GM12878 (cell line): ENCODE data around the gene CAV1. TPM values are rescaled to one million over a fixed set of nuclear protein-coding genes. Genes with fewer than 3 reads are reported as not detected.

Experiments used
- ATAC-seq: fragments of 200-7000 bp; cut with Tn5 transposase; 3 replicates; pipeline ENCODE4 v1.9.1; 2020; ENCODE audit warnings: mild to moderate bottlenecking, moderate library complexity
- BruUV-seq: library from RNA; stranded (reverse); fragments of 400-500 nt; replicated peaks from 2 replicates; lab custom pipeline; 2021; lab: Mats Ljungman, UMichigan
- CTCF ChIA-PET: fragments of 300-600 bp; sonication (Branson Sonifier 250); formaldehyde crosslinking; extraction: SDS; loops from one replicate; lab custom pipeline; 2021; ENCODE audit warnings: inconsistent platforms; lab: Yijun Ruan, JAX
- POLR2A ChIA-PET: fragments of 350-600 bp; formaldehyde crosslinking; extraction: SDS; loops from one replicate; lab custom pipeline; 2021; ENCODE audit warnings: inconsistent platforms; lab: Charles Lee
- RAD21 ChIA-PET: fragments of 300-600 bp; sonication (Branson Sonifier 250); formaldehyde crosslinking; loops from one replicate; lab custom pipeline; 2023; ENCODE audit warnings: antibody characterized with exemption; ENCODE audit not compliant: unreplicated experiment; lab: Charles Lee
- SMC1A ChIA-PET: fragments of 300-600 bp; sonication (Branson Sonifier 250); formaldehyde crosslinking; loops from one replicate; lab custom pipeline; 2023; ENCODE audit not compliant: unreplicated experiment, uncharacterized antibody; lab: Charles Lee
- DNase-seq: peaks from one replicate; pipeline ENCODE4 v3.0.0-alpha.2; 2011; ENCODE audit warnings: low read depth, low spot score
- FAIRE-seq: peaks from 3 replicates; lab custom pipeline; 2011; peaks lifted over from hg19 to GRCh38; lab: Jason Lieb, UNC
- H2AFZ ChIP-seq: 2 replicates; pipeline ENCODE4 v1.6.0; 2011; ENCODE audit warnings: low read depth, low read length, control low read depth; ENCODE audit not compliant: control insufficient read depth
- H3K27ac ChIP-seq: 2 replicates; pipeline ENCODE4 v1.5.1; 2011; ENCODE audit warnings: control low read depth; ENCODE audit not compliant: control insufficient read depth, insufficient read depth
- H3K27me3 ChIP-seq, 2 experiments: replicated peaks in 1 of 2; 2 replicates each; pipeline versions ENCODE4 v1.6.0 to v1.6.1; 2011; ENCODE audit warnings: low read length in 1 of 2; ENCODE audit not compliant: control insufficient read depth in 2 of 2, insufficient read depth in 2 of 2
- H3K36me3 ChIP-seq, 2 experiments: 2 replicates each; pipeline ENCODE4 v1.5.1; 2011; ENCODE audit warnings: low read length in 1 of 2; ENCODE audit not compliant: control insufficient read depth in 2 of 2, insufficient read depth in 2 of 2
- H3K4me1 ChIP-seq: 2 replicates; pipeline ENCODE4 v1.6.1; 2011; ENCODE audit warnings: mild to moderate bottlenecking, low read length, moderate library complexity, mixed read lengths; ENCODE audit not compliant: control insufficient read depth, insufficient read depth
- H3K4me2 ChIP-seq: 2 replicates; pipeline ENCODE4 v1.6.0; 2011; ENCODE audit warnings: control low read depth; ENCODE audit not compliant: control insufficient read depth, insufficient read depth
- H3K4me3 ChIP-seq: fragments of 200-600 bp; sonication (generic); 2 replicates; pipeline ENCODE4 v1.5.1; 2016
- H3K79me2 ChIP-seq: 2 replicates; pipeline ENCODE4 v1.6.0; 2011; ENCODE audit warnings: low read length; ENCODE audit not compliant: control insufficient read depth, insufficient read depth
- H3K9ac ChIP-seq: 2 replicates; pipeline ENCODE4 v1.8.0; 2011; ENCODE audit warnings: low read length, control low read depth, mixed read lengths; ENCODE audit not compliant: control insufficient read depth, insufficient read depth
- H3K9me3 ChIP-seq: replicated peaks from 3 replicates; pipeline ENCODE4 v1.5.1; 2011; ENCODE audit warnings: mild to moderate bottlenecking, low read length; ENCODE audit not compliant: control insufficient read depth, insufficient read depth
- H4K20me1 ChIP-seq: 2 replicates; pipeline ENCODE4 v1.6.0; 2011; ENCODE audit not compliant: control insufficient read depth, insufficient read depth
- BCL11A ChIP-seq: IDR thresholded peaks from 2 replicates; pipeline ENCODE4 v1.6.1; 2011; ENCODE audit warnings: low read depth, low read length
- CBFB ChIP-seq: IDR thresholded peaks from 2 replicates; pipeline ENCODE4 v1.6.1; 2016; ENCODE audit warnings: antibody characterized with exemption, low read depth
- CREM ChIP-seq: IDR thresholded peaks from 2 replicates; pipeline ENCODE4 v1.6.1; 2014; ENCODE audit warnings: antibody characterized with exemption, low read depth
- E4F1 ChIP-seq: fragments of 450-650 bp; IDR thresholded peaks from 2 replicates; pipeline ENCODE4 v1.6.1; 2018; ENCODE audit warnings: borderline replicate concordance, mild to moderate bottlenecking; ENCODE audit not compliant: partially characterized antibody
- ESRRA ChIP-seq: IDR thresholded peaks from 2 replicates; pipeline ENCODE4 v1.6.1; 2012; ENCODE audit warnings: mild to moderate bottlenecking, low read length, improper control_type of control experiment
- FOXK2 ChIP-seq: fragments of 450-650 bp; IDR thresholded peaks from 2 replicates; pipeline ENCODE4 v1.6.1; 2017; ENCODE audit warnings: mild to moderate bottlenecking, moderate library complexity
- HDAC6 ChIP-seq: fragments of 200-600 bp; sonication (generic); IDR thresholded peaks from one replicate; pipeline ENCODE4 v1.8.0; 2017; ENCODE audit warnings: antibody characterized with exemption; ENCODE audit not compliant: unreplicated experiment
- IRF4 ChIP-seq: IDR thresholded peaks from 2 replicates; pipeline ENCODE4 v1.6.1; 2011; ENCODE audit warnings: low read depth, low read length
- KAT2A ChIP-seq: conservative IDR thresholded peaks from 2 replicates; pipeline ENCODE4 v1.6.1; 2011; ENCODE audit warnings: low read depth, low read length; ENCODE audit not compliant: control insufficient read depth
- MTA2 ChIP-seq: fragments of 450-650 bp; IDR thresholded peaks from 2 replicates; pipeline ENCODE4 v1.6.1; 2016; ENCODE audit warnings: low read depth, mild to moderate bottlenecking, moderate library complexity
- NBN ChIP-seq: fragments of 450-650 bp; IDR thresholded peaks from 2 replicates; pipeline ENCODE4 v1.6.1; 2016
- NFYB ChIP-seq: IDR thresholded peaks from 2 replicates; pipeline ENCODE4 v1.6.1; 2011; ENCODE audit warnings: low read depth, mild to moderate bottlenecking, low read length, improper control_type of control experiment, moderate library complexity; ENCODE audit not compliant: insufficient read depth
- NR2C1 ChIP-seq: fragments of 450-650 bp; IDR thresholded peaks from 2 replicates; pipeline ENCODE4 v1.6.1; 2017; ENCODE audit warnings: antibody characterized with exemption, mild to moderate bottlenecking, moderate library complexity
- PML ChIP-seq: IDR thresholded peaks from 2 replicates; pipeline ENCODE4 v1.6.1; 2012; ENCODE audit warnings: low read length, inconsistent platforms
- POLR2A ChIP-seq: IDR thresholded peaks from 2 replicates; pipeline ENCODE4 v1.6.1; 2011; ENCODE audit warnings: low read depth, mild to moderate bottlenecking, low read length
- POU2F2 ChIP-seq: IDR thresholded peaks from 3 replicates; pipeline ENCODE4 v1.6.1; 2011; ENCODE audit warnings: low read depth, mild to moderate bottlenecking, low read length, borderline replicate concordance
- SIN3A ChIP-seq: IDR thresholded peaks from 2 replicates; pipeline ENCODE4 v1.6.1; 2012; ENCODE audit warnings: low read depth, low read length, improper control_type of control experiment
- SIX5 ChIP-seq: IDR thresholded peaks from 2 replicates; pipeline ENCODE4 v1.6.1; 2011; ENCODE audit warnings: mild to moderate bottlenecking, low read depth, low read length, moderate library complexity; ENCODE audit not compliant: severe bottlenecking
- STAT3 ChIP-seq: IDR thresholded peaks from 2 replicates; pipeline ENCODE4 v1.6.1; 2011; ENCODE audit warnings: low read depth, low read length, improper control_type of control experiment
- ZNF274 ChIP-seq: IDR thresholded peaks from one replicate; pipeline ENCODE4 v1.8.0; 2011; ENCODE audit not compliant: insufficient read length, insufficient read depth
- ZZZ3 ChIP-seq: IDR thresholded peaks from 2 replicates; pipeline ENCODE4 v1.6.1; 2011; ENCODE audit warnings: low read depth; ENCODE audit not compliant: control insufficient read depth, insufficient read length
- WGBS: methylation state at CpG from one replicate; pipeline ENCODE4 v1.1.6; 2016; ENCODE audit warnings: low lambda C conversion rate; ENCODE audit not compliant: insufficient replicate concordance, insufficient coverage; ENCODE audit errors: missing lambda C conversion rate; 5-methylcytosine and 5-hydroxymethylcytosine counted together
- in situ Hi-C: fragments of 300-500 bp; cut with MboI; formaldehyde crosslinking; loops from 9 replicates; pipeline ENCODE4 v1.14.3; 2018; ENCODE audit warnings: mixed read lengths
- intact Hi-C: fragments of 100-400 bp; cut with micrococcal nuclease; formaldehyde crosslinking; loops from one replicate; pipeline ENCODE4 v1.14.2; 2022; ENCODE audit not compliant: unreplicated experiment
- polyA plus RNA-seq, 11 experiments: library from polyadenylated mRNA; depleted of rRNA in 4 of 11; unstranded in 6 of 11; stranded (reverse) in 5 of 11; fragments of >200 nt; fragmentation: Nextera tagmentation in 4 of 11; fragmentation: Illumina TruSeq in 1 of 11; extraction: Ambion mirVana in 4 of 11; extraction: Trizol in 1 of 11; gene quantifications; 1 replicate in 1 of 11; 2 replicates in 10 of 11; pipeline versions ENCODE4 v1.2.1 to v1.2.3, GENCODE V29; 2011 to 2016; ENCODE audit warnings: inconsistent platforms in 2 of 11, missing spikeins in 2 of 11, low read depth in 1 of 11
- total RNA-seq, 4 experiments: library from RNA; depleted of rRNA in 3 of 4; stranded (reverse); fragments of >200 nt in 3 of 4; fragmentation: Illumina TruSeq in 1 of 4; extraction: Trizol in 1 of 4; gene quantifications; 2 replicates each; pipeline versions ENCODE4 v1.2.1 to v1.2.3, GENCODE V29; 2013 to 2021

CAV1 gene
- total and polyA plus RNA-seq, 10 of the 15 experiments (the other 5 are each of a cell fraction or from before 2014, with no cell fraction given): 0.45 to 26.5 (median 2.0) TPM

- no peak for FAIRE-seq
- ChIA-PET CTCF (interaction anchor here (1.2 kb wide), 1 partner anchor 9 kb away, joined by 3 read pairs; no protein-coding TSS in a partner anchor), RAD21 (no interaction called here), POLR2A (no interaction called here), SMC1A (no interaction called here)
- DNase-seq: no peak
- no peaks in the 10 kb centered on the region for H3K79me2 ChIP-seq
- H3K4me3 ChIP-seq: no peak overlapping the region
- H4K20me1 ChIP-seq: no peaks in the 10 kb centered on the region
- no peak overlapping the region for H3K4me2 ChIP-seq
- H3K36me3 ChIP-seq: no peaks in the 10 kb centered on the region
- no peak for ATAC-seq
- no peak overlapping the region for H3K9ac ChIP-seq
- peaks cover 1% of the 10 kb centered on the region; the same call in 2 of the 3 replicates for H3K9me3 ChIP-seq
- intact Hi-C loops: no loop called here
- TF ChIP-seq KAT2A: no peak
- TF ChIP-seq BCL11A: no peak
- no peak for TF ChIP-seq NR2C1
- TF ChIP-seq CBFB: no peak
- no peak for TF ChIP-seq NFYB
- H2AFZ ChIP-seq: no peak overlapping the region
- H3K4me1 ChIP-seq: peaks cover 1% of the 10 kb centered on the region; the same call in 1 of the 2 replicates
- 0% methylated on average over 1 of the region's 1 CpG for WGBS
- BruUV-seq: no TSS peak
- no peaks in the 10 kb centered on the region; a peak in 1 of 4 replicates for H3K27me3 ChIP-seq
- H3K27ac ChIP-seq: no peak overlapping the region
- in situ Hi-C loops: no loop called here
Observed at GRCh38 chr7:116535416-116535815, 10.6 kb downstream of the CAV1 start.

DNA sequence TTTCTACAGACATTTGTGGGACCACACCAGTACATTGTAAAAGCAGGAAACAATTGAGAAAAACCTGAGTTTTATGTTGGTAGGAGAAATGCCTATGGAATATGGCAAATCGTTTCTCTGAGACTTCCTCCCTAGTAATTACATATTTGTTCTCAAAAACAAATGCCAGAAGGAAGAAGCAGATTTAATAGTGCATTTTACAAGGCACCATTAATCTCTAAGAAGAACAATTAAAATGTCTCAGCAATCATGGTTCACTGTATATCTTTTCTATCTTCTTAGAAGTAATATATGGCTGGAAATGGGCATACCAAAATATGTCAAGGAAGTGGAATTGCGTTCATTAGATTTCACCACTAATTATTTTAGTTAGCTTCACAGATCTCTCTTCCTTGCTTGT, 13.3 kb downstream of the CAV1 start:
- in situ Hi-C loops (no loop called here), intact Hi-C loops (no loop called here)
- H4K20me1 ChIP-seq: no peaks in the 10 kb centered on the region
- no peak for FAIRE-seq
- no peak overlapping the region for H2AFZ ChIP-seq
- CTCF ChIA-PET: interaction anchor here (1.4 kb wide), 1 partner anchor 51 kb away, joined by 3 read pairs; no protein-coding TSS in a partner anchor
- H3K4me1 ChIP-seq: 0 out of 2 replicates have a peak, but pooled peaks cover 4% of the 10 kb centered on the region
- SMC1A ChIA-PET: interaction anchor here (1.5 kb wide), 1 partner anchor 10 kb away, joined by 4 read pairs; no protein-coding TSS in a partner anchor
- DNase-seq: no peak
- ATAC-seq: no peak
- H3K36me3 ChIP-seq: no peaks in the 10 kb centered on the region
- 52% methylated on average over 2 of the region's 2 CpGs for WGBS
- H3K4me2 ChIP-seq: no peak overlapping the region
- H3K9ac ChIP-seq: no peak overlapping the region
- no peak overlapping the region for H3K27ac ChIP-seq
- no peaks in the 10 kb centered on the region for H3K79me2 ChIP-seq
- POLR2A ChIA-PET: no interaction called here
- RAD21 ChIA-PET: no interaction called here
- no peak overlapping the region for H3K4me3 ChIP-seq
- no peaks in the 10 kb centered on the region; a peak in 1 of 4 replicates for H3K27me3 ChIP-seq
- H3K9me3 ChIP-seq: peaks cover 1% of the 10 kb centered on the region; the same call in 2 of the 3 replicates
- BruUV-seq: no TSS peak
- TF ChIP-seq ZNF274 (no peak), ZZZ3 (no peak), PML (no peak), POLR2A (no peak), POU2F2 (no peak), CREM (no peak), E4F1 (no peak), FOXK2 (no peak), SIX5 (no peak), HDAC6 (no peak), SIN3A (no peak), MTA2 (no peak), NBN (no peak), ESRRA (no peak), STAT3 (no peak), IRF4 (no peak)
